H1 (cell line): ENCODE data around the gene CDKL4. TPM values are rescaled to one million over a fixed set of nuclear protein-coding genes. Genes with fewer than 3 reads are reported as not detected.

Experiments
- ATF2 ChIP-seq: IDR thresholded peaks from 2 replicates; pipeline ENCODE4 v1.6.1; 2012; ENCODE audit warnings: low read length, inconsistent platforms
- FOSL1 ChIP-seq: IDR thresholded peaks from 2 replicates; pipeline ENCODE4 v1.6.1; 2011; ENCODE audit warnings: mild to moderate bottlenecking, low read depth, low read length, moderate library complexity; ENCODE audit not compliant: insufficient read depth
- HDAC2 ChIP-seq, 2 experiments: fragments of 300-600 bp in 1 of 2; sonication (generic) in 1 of 2; IDR thresholded peaks; 2 replicates each; pipeline ENCODE4 v1.6.1; 2011 to 2012; ENCODE audit warnings: low read depth in 2 of 2, low read length in 2 of 2, mild to moderate bottlenecking in 2 of 2, moderate library complexity in 2 of 2, borderline replicate concordance in 1 of 2, inconsistent platforms in 1 of 2
- JUND ChIP-seq: IDR thresholded peaks from 2 replicates; pipeline ENCODE4 v1.6.1; 2011; ENCODE audit warnings: mild to moderate bottlenecking, improper control_type of control experiment, low read length
- RFX5 ChIP-seq: IDR thresholded peaks from 2 replicates; pipeline ENCODE4 v1.6.1; 2011; ENCODE audit warnings: low read depth, low read length, improper control_type of control experiment, borderline replicate concordance
- polyA plus RNA-seq, 7 experiments: library from polyadenylated mRNA; depleted of rRNA in 3 of 7; stranded (reverse) in 5 of 7; unstranded in 2 of 7; fragments of >200 nt in 5 of 7; fragments of 200-250 nt in 2 of 7; gene quantifications; 1 replicate in 5 of 7; 2 replicates in 1 of 7; 4 replicates in 1 of 7; pipeline versions ENCODE4 v1.2.1 to v1.2.3, GENCODE V29; 2011 to 2013; ENCODE audit warnings: missing spikeins in 2 of 7, mixed read lengths in 2 of 7
- total RNA-seq: library from RNA; stranded (reverse); fragmentation: NEBNext Ultra II Directional; extraction: Animal tissue kit (Norgen Biotek cat#: 25700); gene quantifications from 2 replicates; pipeline ENCODE4 v1.2.1, GENCODE V29; 2021
- TF ChIP-seq, protein P1 (sequence below), 3 experiments: IDR thresholded peaks; 1 replicate in 2 of 3; 2 replicates in 1 of 3; pipeline versions ENCODE4 v1.5.1 to v1.6.1; 2011; ENCODE audit warnings: low read length in 3 of 3, mild to moderate bottlenecking in 3 of 3, inconsistent platforms in 2 of 3, low read depth in 1 of 3, moderate library complexity in 1 of 3; ENCODE audit not compliant: insufficient read depth in 1 of 3; ENCODE audit errors: control extremely low read depth in 1 of 3

CDKL4 gene
- total and polyA plus RNA-seq, 2 of the 8 experiments (the other 6 are each of a cell fraction or from before 2014, with no cell fraction given) = not detected

DNA sequence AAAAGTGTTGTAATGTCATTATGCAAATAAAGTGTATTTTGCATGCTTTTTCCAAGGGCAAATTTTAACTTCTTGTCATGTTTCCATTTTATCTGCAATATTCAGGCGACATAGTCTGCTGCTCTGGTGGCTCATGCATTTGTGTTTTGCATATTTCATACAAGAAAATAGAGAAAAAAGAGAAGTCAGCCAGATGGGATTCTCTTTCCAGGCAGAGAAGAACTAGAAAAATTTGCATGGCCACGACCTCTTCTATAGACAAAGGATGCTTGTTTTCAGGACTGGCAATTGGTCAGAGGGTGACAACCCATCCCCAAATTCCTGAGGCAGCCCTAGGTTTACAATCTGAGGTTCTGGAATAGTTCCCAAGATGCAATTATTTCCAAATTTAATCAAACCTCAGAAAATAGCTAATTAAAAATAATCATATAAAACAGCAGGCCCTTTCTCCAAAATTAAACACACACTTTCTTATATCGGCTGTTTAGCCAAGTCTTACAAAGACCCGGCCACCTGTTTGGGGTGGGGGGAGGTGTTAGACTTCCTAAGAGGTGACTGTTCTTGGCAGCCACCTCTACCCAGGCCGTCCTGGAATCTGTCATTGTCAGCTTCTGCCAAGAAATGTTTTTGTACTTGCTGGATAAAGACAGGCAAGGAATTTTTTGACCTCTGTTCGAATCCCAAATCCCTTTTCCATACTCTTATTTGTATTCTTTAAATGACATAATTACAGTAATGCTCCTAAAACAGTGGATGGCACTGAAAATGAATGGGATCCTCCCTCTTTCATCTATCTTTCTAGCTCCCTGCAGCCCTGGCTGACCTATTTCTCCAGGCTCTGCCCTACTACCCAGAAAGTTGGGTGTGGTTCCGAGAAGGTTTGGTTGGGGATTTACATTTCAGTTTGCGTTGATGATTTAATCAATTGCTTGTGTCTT is 102.2 kb downstream of the CDKL4 start (continued):
- TF ChIP-seq HDAC2 (IDR thresholded peaks at IDR 0.05; ENCODE audit: borderline replicate concordance in 1 of 2, low read depth in 2 of 2, low read length in 2 of 2) (no peak), FOSL1 (no peak), RFX5 (no peak), ATF2 (no peak), JUND (no peak)
- TF ChIP-seq, protein P1, sequence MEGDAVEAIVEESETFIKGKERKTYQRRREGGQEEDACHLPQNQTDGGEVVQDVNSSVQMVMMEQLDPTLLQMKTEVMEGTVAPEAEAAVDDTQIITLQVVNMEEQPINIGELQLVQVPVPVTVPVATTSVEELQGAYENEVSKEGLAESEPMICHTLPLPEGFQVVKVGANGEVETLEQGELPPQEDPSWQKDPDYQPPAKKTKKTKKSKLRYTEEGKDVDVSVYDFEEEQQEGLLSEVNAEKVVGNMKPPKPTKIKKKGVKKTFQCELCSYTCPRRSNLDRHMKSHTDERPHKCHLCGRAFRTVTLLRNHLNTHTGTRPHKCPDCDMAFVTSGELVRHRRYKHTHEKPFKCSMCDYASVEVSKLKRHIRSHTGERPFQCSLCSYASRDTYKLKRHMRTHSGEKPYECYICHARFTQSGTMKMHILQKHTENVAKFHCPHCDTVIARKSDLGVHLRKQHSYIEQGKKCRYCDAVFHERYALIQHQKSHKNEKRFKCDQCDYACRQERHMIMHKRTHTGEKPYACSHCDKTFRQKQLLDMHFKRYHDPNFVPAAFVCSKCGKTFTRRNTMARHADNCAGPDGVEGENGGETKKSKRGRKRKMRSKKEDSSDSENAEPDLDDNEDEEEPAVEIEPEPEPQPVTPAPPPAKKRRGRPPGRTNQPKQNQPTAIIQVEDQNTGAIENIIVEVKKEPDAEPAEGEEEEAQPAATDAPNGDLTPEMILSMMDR (IDR thresholded peaks at IDR 0.05; ENCODE audit: control extremely low read depth in 1 of 3, insufficient read depth in 1 of 3, low read depth in 1 of 3, low read length in 3 of 3) = no peak
